Ramos (cell line): ENCODE measurements around the gene ADAR.

Experiments
- in situ Hi-C: fragments of 300-500 bp; cut with MboI; formaldehyde crosslinking; loops from one replicate; pipeline ENCODE4 v1.14.3; 2022; ENCODE audit warnings: low sequenced_read_pairs; ENCODE audit not compliant: unreplicated experiment

Gene ADAR

GRCh38 chr1:154616659-154617345, 8.8 kb upstream of the ADAR start:
- in situ Hi-C loops, result no loop called here

GRCh38 chr1:154615411-154615810, 7.4 kb upstream of the ADAR start:
- in situ Hi-C loops, result no loop called here

- in situ Hi-C loops, result no loop called here
These were observed 6.9 kb upstream of the ADAR start for GRCh38 chr1:154614901-154615300.

- in situ Hi-C loops, result no loop called here
These were observed 6.3 kb upstream of the ADAR start for GRCh38 chr1:154614247-154614646.

GRCh38 chr1:154611150-154611862, 3.3 kb upstream of the ADAR start:
- in situ Hi-C loops, result no loop called here

GRCh38 chr1:154609398-154610380, 1.7 kb upstream of the ADAR start:
- in situ Hi-C loops, result no loop called here

- in situ Hi-C loops, result no loop called here
These were observed 648 bp upstream of the ADAR start for GRCh38 chr1:154608397-154609270.

GRCh38 chr1:154607106-154607608, 829 bp downstream of the ADAR start:
- in situ Hi-C loops, result no loop called here

- in situ Hi-C loops, result no loop called here
These were observed 2.5 kb downstream of the ADAR start for GRCh38 chr1:154605534-154605933.

- in situ Hi-C loops, result no loop called here
These were observed 4.7 kb downstream of the ADAR start for GRCh38 chr1:154603317-154603716.

GRCh38 chr1:154599658-154600057, 8.3 kb downstream of the ADAR start:
- in situ Hi-C loops, result no loop called here

- in situ Hi-C loops, result no loop called here
These were observed 8.9 kb downstream of the ADAR start for GRCh38 chr1:154598871-154599635.

GRCh38 chr1:154595621-154596020, 12.4 kb downstream of the ADAR start:
- in situ Hi-C loops, result no loop called here

- in situ Hi-C loops, result no loop called here
These were observed 13.2 kb downstream of the ADAR start for GRCh38 chr1:154594811-154595210.

- in situ Hi-C loops, result no loop called here
These were observed 14.6 kb downstream of the ADAR start for GRCh38 chr1:154593390-154593789.

GRCh38 chr1:154591206-154591605, 16.8 kb downstream of the ADAR start:
- in situ Hi-C loops, result no loop called here

- in situ Hi-C loops, result no loop called here
These were observed 17.2 kb downstream of the ADAR start for GRCh38 chr1:154590756-154591155.

- in situ Hi-C loops, result no loop called here
These were observed 18.2 kb downstream of the ADAR start for GRCh38 chr1:154589780-154590179.

GRCh38 chr1:154586641-154587040, 21.3 kb downstream of the ADAR start:
- in situ Hi-C loops, result no loop called here
